ENCODE results near the gene C1QL4. TPM values are rescaled to one million over a fixed set of nuclear protein-coding genes. Genes with fewer than 3 reads are reported as not detected.

Gene C1QL4
- total and polyA plus RNA-seq, 8 donors = not detected

DNA sequence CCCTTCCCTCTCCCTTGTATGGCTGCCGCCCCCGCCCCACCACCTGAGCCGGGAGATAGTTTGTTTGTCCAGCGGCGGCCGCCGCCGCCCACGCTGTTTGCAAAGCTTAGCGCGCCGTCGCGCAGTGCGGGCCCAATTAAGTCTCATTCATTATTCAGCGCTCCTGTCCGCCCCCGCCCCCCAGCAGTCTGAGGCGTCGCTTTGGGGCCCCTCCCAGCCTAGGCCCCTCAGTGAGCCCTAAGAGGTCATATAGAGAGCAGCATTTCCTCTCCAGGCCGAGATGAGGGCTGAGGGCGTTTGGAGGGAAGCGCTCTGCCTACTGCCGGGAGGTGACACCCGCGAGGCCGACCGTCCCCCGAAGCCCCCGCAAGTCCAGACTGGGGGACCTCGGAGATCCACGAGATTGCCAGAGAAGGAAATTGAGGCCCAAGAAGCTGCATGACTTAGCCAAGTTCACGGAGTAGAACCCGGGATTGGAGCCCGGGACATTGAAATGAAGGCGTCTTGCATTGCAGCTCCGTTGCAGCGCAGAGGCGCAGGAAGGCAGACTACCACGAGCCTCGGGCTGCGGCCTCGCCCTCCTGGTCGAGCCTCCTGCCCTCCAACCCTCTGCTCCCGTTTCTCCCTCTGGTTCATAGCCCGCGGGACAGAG lies 9.8 kb upstream of the C1QL4 start, which contains the start of gene DNAJC22:
DNAJC22 (plus strand) TSS at position 230 of the 652 bp plus-strand sequence. CDS start 1,985 bp downstream, outside the sequence.
- H3K36me3 ChIP-seq = peaks cover 0 to 4% (median 0%) of the 10 kb centered on the region in 4 donors
- no peak for TF ChIP-seq POLR2A (IDR thresholded peaks at IDR 0.05)
- TF ChIP-seq POLR2AphosphoS5 (IDR thresholded peaks at IDR 0.05) = no peak
- TF ChIP-seq, protein P1, sequence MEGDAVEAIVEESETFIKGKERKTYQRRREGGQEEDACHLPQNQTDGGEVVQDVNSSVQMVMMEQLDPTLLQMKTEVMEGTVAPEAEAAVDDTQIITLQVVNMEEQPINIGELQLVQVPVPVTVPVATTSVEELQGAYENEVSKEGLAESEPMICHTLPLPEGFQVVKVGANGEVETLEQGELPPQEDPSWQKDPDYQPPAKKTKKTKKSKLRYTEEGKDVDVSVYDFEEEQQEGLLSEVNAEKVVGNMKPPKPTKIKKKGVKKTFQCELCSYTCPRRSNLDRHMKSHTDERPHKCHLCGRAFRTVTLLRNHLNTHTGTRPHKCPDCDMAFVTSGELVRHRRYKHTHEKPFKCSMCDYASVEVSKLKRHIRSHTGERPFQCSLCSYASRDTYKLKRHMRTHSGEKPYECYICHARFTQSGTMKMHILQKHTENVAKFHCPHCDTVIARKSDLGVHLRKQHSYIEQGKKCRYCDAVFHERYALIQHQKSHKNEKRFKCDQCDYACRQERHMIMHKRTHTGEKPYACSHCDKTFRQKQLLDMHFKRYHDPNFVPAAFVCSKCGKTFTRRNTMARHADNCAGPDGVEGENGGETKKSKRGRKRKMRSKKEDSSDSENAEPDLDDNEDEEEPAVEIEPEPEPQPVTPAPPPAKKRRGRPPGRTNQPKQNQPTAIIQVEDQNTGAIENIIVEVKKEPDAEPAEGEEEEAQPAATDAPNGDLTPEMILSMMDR (IDR thresholded peaks at IDR 0.05) = no peak
- no peak for TF ChIP-seq EP300 (IDR thresholded peaks at IDR 0.05)
- peaks cover 62 to 72% (median 68%) of the 10 kb centered on the region in 4 donors for H3K4me1 ChIP-seq
- H3K4me3 ChIP-seq = peak within 1 kb of the TSS; percentile 34 to 60 (median 41)
- intact Hi-C loops (cut with DNase I; ENCODE audit: low total_unique reads) = no loop called here
- no peaks in the 10 kb centered on the region for H3K9me3 ChIP-seq
- 1 to 5% (median 2%) methylated on average over 19 to 47 of the region's 47 CpGs for WGBS, 5 donors
- H3K27me3 ChIP-seq = peaks cover 10 to 97% (median 51%) of the 10 kb centered on the region in 3 donors
- DNase-seq = peak; percentile 33 to 60
- peak within 1 kb of the TSS in 2 of 5 donors; percentile 8 to 38 for H3K27ac ChIP-seq

DNA sequence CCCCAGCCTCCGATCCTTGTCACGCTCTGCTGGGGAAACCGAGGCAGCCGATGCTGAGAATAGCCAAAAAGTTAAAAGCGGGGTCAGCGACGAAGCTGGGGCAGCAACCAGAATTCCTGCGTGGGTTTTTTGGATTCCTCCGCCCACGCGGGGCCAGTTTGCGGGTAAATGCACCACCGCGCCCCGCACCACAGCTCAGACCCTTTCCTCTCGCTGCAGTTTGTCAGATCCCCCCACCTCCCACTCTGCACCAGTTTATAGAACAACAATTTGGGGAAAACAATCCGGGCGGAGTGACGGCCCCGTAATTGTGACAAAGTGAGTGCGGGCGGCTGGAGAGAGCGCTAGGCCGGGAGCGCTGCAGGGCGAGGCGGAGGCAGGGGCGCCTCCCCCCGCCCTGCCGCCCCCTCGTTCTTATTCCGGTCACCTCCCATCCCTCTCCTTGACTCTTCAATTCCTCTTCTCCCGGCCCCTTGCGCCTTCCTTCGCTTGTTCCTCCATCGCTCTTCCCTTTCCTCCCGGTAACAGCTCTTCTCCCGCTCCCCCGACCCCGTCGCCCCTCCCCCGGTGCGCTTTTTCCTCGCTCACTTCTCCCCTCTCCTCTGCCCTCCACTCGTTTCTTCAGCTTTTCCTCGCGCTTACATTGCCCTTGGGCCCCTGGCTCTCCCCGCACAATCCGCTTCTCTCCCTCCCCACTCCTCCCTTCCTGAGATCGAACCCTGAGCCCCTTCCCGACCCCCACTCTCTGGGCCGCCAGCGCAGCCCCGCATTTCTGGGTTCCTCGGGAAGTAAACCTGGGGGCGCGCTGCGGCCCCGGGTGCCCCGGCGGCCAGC lies 9.1 kb upstream of the C1QL4 start:
- Histone ChIP-seq H3K4me3 (peak overlapping the region; percentile 34 to 60 (median 41)), H3K4me1 (peaks cover 62 to 73% (median 69%) of the 10 kb centered on the region in 4 donors), H3K27ac (no peak overlapping the region), H3K9me3 (no peaks in the 10 kb centered on the region), H3K36me3 (no peaks in the 10 kb centered on the region), H3K27me3 (peaks cover 10 to 97% (median 49%) of the 10 kb centered on the region in 3 donors)
- WGBS, 5 donors = 1 to 4% (median 2%) methylated on average over 50 to 61 of the region's 61 CpGs
- TF ChIP-seq, protein P1 (IDR thresholded peaks at IDR 0.05) = no peak
- no peak for TF ChIP-seq POLR2AphosphoS5 (IDR thresholded peaks at IDR 0.05)
- TF ChIP-seq POLR2A (IDR thresholded peaks at IDR 0.05) = no peak
- TF ChIP-seq EP300 (IDR thresholded peaks at IDR 0.05) = no peak
- intact Hi-C loops (cut with DNase I; ENCODE audit: low total_unique reads) = no loop called here
- peak; percentile 24 to 28 for DNase-seq

DNA sequence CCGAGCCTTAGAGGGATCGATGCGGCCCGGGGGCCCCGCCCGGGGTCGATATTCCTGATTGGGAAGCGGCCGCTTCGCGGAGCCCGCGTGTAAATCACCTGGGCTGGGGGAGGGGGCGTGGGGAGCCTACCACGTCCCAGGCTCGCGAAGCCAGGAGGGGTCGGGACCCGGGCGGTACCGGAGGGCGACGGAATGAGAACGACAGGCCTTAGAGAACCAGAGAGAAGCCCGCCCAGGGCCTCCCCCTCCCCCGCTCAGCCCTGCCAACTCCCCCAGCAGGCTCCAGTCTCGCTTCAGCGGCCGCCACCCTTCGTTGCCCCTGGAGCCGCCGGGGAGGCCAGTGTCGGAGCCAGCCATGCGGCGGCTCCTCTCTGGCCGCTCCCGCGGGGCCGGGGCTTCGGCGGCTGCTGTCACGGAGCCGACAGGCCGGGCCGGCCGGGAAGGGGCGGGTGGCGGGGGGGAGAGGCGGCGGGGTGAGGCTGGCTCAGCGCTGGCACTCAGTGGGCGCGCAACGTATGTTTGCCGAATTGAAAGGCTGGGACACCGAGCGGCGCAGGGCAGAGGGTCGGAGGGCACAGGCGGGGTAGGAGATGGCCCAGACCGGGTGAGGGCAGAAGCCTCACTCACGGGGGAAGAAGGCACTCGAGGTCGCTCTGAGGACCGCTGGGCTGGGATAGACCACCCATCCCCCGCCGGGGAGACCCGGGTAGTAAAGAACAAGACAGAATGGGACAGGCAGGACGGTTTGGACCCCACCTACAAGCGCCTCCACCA lies 8.2 kb upstream of the C1QL4 start:
- no peaks in the 10 kb centered on the region for H3K9me3 ChIP-seq
- peaks cover 10 to 99% (median 49%) of the 10 kb centered on the region in 3 donors for H3K27me3 ChIP-seq
- TF ChIP-seq POLR2A (IDR thresholded peaks at IDR 0.05) = no peak
- no peak for TF ChIP-seq POLR2AphosphoS5 (IDR thresholded peaks at IDR 0.05)
- TF ChIP-seq, protein P1 (IDR thresholded peaks at IDR 0.05) = no peak
- no peak for TF ChIP-seq EP300 (IDR thresholded peaks at IDR 0.05)
- peaks cover 62 to 73% (median 69%) of the 10 kb centered on the region in 4 donors for H3K4me1 ChIP-seq
- no peak overlapping the region for H3K27ac ChIP-seq
- peak; percentile 35 to 79 for DNase-seq
- peak overlapping the region; percentile 34 to 60 (median 41) for H3K4me3 ChIP-seq
- intact Hi-C loops (cut with DNase I; ENCODE audit: low total_unique reads) = no loop called here
- WGBS, 5 donors = 1 to 8% (median 3%) methylated on average over 32 to 70 of the region's 70 CpGs
- no peaks in the 10 kb centered on the region for H3K36me3 ChIP-seq
